ENCODE results near the gene SLC35A3. TPM values are rescaled to one million over a fixed set of nuclear protein-coding genes. Genes with fewer than 3 reads are reported as not detected.
"Not testable (repeated sequence)": the region's sequence is repeated elsewhere in the genome, so short reads cannot be mapped to it uniquely, and the experiment has no call there.

Gene SLC35A3
- total RNA-seq, 1 donor from 2014 or later: 26.7 TPM

DNA sequence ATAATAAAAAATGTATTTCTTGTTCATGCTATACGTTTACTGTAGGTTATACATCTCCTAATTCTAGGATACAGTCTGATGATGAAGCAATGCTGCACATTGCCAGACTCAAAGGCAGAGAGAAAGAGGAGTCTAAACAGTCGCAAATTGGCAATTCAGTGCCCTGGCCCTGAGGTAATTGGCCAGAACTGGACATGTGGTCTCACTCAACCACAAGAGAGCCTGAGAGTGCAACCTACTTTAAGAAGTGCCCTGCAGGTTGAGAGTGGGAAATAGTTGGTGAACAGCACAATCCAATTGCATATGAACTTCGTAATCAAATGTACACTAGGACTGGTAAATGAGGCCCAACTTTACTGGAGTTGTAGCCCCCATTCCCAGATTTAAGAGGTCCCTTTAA is 5.0 kb upstream of the SLC35A3 start:
- H3K27ac Mint-ChIP-seq: peak overlapping the region; percentile 31
- H3K36me3 Mint-ChIP-seq: no peaks in the 10 kb centered on the region
- no peaks in the 10 kb centered on the region for H3K4me1 Mint-ChIP-seq (ENCODE audit: unreplicated experiment)
- no peak for DNase-seq (ENCODE audit: extremely low spot score, unreplicated experiment)
- TF ChIP-seq, protein P1, sequence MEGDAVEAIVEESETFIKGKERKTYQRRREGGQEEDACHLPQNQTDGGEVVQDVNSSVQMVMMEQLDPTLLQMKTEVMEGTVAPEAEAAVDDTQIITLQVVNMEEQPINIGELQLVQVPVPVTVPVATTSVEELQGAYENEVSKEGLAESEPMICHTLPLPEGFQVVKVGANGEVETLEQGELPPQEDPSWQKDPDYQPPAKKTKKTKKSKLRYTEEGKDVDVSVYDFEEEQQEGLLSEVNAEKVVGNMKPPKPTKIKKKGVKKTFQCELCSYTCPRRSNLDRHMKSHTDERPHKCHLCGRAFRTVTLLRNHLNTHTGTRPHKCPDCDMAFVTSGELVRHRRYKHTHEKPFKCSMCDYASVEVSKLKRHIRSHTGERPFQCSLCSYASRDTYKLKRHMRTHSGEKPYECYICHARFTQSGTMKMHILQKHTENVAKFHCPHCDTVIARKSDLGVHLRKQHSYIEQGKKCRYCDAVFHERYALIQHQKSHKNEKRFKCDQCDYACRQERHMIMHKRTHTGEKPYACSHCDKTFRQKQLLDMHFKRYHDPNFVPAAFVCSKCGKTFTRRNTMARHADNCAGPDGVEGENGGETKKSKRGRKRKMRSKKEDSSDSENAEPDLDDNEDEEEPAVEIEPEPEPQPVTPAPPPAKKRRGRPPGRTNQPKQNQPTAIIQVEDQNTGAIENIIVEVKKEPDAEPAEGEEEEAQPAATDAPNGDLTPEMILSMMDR (conservative IDR thresholded peaks at IDR 0.05): no peak
- H3K4me3 Mint-ChIP-seq: no peak overlapping the region
- no peaks in the 10 kb centered on the region for H3K27me3 Mint-ChIP-seq
- H3K9me3 Mint-ChIP-seq: no peaks in the 10 kb centered on the region

DNA sequence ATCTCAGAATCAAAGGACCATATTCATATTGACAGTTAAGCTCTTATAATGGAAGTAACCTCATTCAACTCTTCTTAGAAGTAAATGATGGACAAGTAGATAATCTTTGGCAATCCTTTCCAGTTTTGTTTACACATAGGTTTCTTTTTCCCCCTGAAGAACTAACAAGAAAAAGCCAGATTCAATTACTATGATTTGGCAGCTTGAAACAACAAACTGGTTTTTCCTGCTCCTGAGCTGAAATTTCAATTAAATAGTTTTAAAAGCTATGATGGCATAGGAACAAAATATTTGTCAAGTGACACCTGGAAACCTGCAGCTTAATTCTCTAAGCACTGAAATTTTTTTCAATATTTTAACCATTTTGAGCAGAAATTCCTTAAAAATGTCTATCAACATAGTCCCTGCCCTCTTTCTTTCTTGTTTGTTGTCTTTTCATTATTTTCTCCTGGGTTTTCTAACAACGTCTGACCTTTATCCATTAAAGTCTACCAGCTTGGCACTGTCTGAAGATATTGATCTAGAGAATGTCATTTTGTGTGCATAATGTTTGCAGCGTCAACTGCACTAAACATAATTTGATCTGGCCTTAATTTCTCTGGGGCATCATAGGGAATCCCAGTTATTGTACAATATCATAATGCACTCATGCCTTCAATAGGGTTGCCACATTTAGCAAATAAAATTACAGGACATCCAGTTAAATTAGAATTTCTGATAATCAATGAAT is 4.0 kb upstream of the SLC35A3 start:
- Mint-ChIP-seq H3K27ac (peak overlapping the region; percentile 31), H3K27me3 (no peaks in the 10 kb centered on the region), H3K4me1 (ENCODE audit: unreplicated experiment) (peaks cover 2% of the 10 kb centered on the region), H3K9me3 (no peaks in the 10 kb centered on the region), H3K36me3 (no peaks in the 10 kb centered on the region), H3K4me3 (peak overlapping the region; percentile 3)
- TF ChIP-seq, protein P1 (conservative IDR thresholded peaks at IDR 0.05): no peak
- DNase-seq (ENCODE audit: extremely low spot score, unreplicated experiment): no peak

DNA sequence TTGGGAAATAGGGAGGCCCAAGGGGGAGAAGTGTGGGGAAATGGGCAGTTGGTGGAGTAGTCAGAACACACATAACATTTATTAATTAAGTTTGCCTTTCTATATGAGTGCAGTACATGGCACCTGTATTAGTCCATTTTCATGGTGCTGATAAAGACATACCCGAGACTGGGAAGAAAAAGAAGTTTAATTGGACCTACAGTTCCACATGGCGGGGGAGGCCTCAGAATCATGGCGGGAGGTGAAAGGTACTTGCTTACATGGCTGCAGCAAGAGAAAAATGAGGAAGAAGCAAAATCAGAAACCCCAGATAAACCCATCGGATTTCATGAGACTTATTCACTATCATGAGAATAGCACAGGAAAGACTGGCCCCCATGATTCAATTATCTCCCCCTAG is 1.6 kb upstream of the SLC35A3 start:
- Mint-ChIP-seq H3K27ac (peak overlapping the region; percentile 99), H3K4me3 (peak overlapping the region; percentile 72), H3K4me1 (ENCODE audit: unreplicated experiment) (peaks cover 9% of the 10 kb centered on the region), H3K27me3 (no peaks in the 10 kb centered on the region), H3K9me3 (no peaks in the 10 kb centered on the region), H3K36me3 (no peaks in the 10 kb centered on the region)
- no peak for DNase-seq (ENCODE audit: extremely low spot score, unreplicated experiment)
- TF ChIP-seq, protein P1 (conservative IDR thresholded peaks at IDR 0.05): no peak

DNA sequence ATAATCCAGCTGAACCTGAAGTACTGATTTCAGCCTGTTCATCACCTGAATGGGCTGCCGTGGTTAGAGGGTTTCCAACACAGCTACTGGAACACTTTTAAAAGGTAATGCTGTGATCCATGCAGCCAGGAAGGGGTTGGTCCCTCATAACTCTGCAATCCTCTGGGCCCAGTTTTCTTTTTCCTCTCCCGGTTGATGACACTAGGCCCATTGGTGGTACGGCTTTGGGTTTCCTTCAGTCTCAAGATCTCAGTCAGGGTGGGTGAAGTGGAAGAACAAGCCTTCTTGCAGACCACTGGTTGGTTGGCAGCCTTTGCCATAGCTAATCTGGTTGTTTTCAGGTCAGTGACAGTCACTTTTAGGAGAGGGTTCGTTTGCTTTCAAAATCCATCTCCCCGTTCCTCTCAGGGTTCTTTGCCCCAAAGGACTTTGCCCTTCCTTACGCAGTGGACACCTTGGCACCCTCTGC is 502 bp upstream of the SLC35A3 start:
- H3K27ac Mint-ChIP-seq: peak overlapping the region; percentile 99
- peaks cover 9% of the 10 kb centered on the region for H3K4me1 Mint-ChIP-seq (ENCODE audit: unreplicated experiment)
- no peaks in the 10 kb centered on the region for H3K36me3 Mint-ChIP-seq
- H3K4me3 Mint-ChIP-seq: peak overlapping the region; percentile 98
- TF ChIP-seq, protein P1 (conservative IDR thresholded peaks at IDR 0.05): no peak
- no peak for DNase-seq (ENCODE audit: extremely low spot score, unreplicated experiment)
- no peaks in the 10 kb centered on the region for H3K27me3 Mint-ChIP-seq
- no peaks in the 10 kb centered on the region for H3K9me3 Mint-ChIP-seq

DNA sequence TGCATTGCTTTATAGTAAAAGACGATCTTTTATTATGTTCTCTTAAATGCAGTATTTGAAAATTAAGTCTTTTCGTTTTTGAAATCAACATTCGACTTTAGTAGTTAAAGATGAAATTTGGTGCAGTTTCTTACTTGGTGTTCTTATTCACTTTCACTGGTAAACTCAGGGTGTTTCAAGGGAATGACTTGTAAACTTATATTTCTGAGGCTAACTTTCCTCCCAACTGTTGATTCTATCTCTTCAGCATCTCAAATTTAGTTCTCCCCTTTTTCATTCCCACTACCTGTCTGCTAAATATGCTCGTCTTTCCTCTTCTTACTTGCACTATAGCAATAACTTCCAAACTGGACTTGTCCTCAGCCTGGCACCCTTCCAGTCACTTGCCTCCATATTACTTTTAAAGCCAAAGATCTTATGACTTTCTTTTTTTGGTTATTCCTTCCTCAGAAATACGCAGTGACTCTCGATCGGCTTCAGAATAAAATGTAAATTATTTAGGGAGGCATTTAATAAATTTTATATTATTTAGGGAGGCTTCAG is 988 bp downstream of the SLC35A3 start:
- H3K36me3 Mint-ChIP-seq: peaks cover 6% of the 10 kb centered on the region
- no peaks in the 10 kb centered on the region for H3K27me3 Mint-ChIP-seq
- DNase-seq (ENCODE audit: extremely low spot score, unreplicated experiment): no peak
- peaks cover 9% of the 10 kb centered on the region for H3K4me1 Mint-ChIP-seq (ENCODE audit: unreplicated experiment)
- peak overlapping the region; percentile 98 for H3K4me3 Mint-ChIP-seq
- peak overlapping the region; percentile 99 for H3K27ac Mint-ChIP-seq
- TF ChIP-seq, protein P1 (conservative IDR thresholded peaks at IDR 0.05): no peak
- H3K9me3 Mint-ChIP-seq: no peaks in the 10 kb centered on the region

DNA sequence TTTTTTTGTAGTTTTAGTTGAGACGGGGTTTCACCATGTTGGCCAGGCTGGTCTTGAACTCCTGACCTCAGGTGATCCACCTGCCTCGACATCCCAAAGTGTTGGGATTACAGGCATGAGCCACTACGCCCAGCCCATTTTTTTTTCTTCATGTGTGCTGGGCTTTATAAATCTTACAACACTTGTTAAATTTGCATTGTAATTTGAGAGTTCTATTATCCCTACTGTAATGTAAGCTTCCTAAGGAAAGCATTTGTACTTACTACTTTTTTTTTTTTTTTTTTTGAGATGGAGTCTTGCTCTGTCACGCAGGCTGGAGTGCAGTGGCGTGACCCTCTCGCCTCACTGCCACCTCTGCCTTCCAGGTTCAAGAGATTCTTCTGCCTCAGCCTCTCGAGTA is 2.3 kb downstream of the SLC35A3 start:
- not testable (repeated sequence) for H3K9me3 Mint-ChIP-seq; DNase-seq (ENCODE audit: extremely low spot score, unreplicated experiment); H3K4me1 Mint-ChIP-seq (ENCODE audit: unreplicated experiment); H3K27me3 Mint-ChIP-seq
- Mint-ChIP-seq H3K4me3 (peak overlapping the region; percentile 83), H3K36me3 (peaks cover 12% of the 10 kb centered on the region), H3K27ac (peak overlapping the region; percentile 97)
